Esophagus muscularis mucosa (tissue), 2 donors: ENCODE data around the gene UBTD2.

Source experiments
- POLR2A ChIP-seq: fragments of 450-650 bp; IDR thresholded peaks from one replicate; pipeline ENCODE4 v1.6.1; 2017; ENCODE audit warnings: antibody characterized with exemption, moderate library complexity, mild to moderate bottlenecking, low read depth
- POLR2AphosphoS5 ChIP-seq, 2 donors: sonication (generic); formaldehyde crosslinking; IDR thresholded peaks; one replicate each; pipeline ENCODE4 v1.6.1; 2017; ENCODE audit warnings: antibody characterized with exemption in 2 of 2

GRCh38 chr5:172166030-172166826 is 117.3 kb downstream of the UBTD2 start:
- no peak for TF ChIP-seq POLR2AphosphoS5 (IDR thresholded peaks at IDR 0.05)
- TF ChIP-seq POLR2A, result no peak
